ENCODE measurements around the gene ROBO1.
A peak's percentile ranks its signal among the peaks of the same experiment; 100 is the strongest.
"Not testable (repeated sequence)": the region's sequence is repeated elsewhere in the genome, so short reads cannot be mapped to it uniquely, and the experiment has no call there.

The ROBO1 gene

DNA sequence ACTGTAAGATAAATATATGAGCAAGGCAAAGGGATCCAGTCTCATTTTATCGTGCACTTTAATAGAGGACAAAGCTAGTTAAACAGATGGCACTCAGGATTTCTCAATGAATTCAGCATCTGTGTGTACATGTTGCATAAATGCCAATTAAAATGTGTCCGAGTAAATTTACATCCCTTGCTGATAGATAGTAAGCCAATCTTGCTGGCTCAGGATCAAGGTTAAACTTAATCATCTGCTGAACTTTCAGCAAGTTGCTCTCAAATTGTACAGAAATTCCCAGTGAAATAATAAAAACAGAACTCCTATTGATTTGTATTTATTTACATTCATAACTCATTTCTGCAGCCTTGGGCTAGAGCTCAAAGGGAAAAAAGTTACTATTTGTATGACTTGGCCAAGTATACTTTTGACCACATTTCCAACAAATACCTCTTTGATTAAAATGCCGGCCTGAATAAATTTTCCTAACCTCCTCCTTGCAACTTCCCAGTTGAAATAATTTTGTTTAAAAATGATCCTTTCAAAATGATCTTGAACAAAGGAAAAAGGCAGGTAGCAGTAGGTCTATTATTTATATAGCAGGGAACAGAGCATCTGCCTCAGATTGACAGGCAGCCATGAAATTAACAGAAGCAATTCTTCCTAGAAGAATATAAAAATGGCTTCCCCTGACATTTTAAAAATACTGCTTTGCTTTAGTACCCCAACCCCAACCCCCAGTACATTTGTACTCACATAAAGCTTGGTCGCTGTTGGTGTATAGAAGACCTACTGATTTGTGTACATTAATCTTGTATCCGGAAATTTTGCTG, 1001.9 kb downstream of the ROBO1 start:
- DNase-seq = no peak

DNA sequence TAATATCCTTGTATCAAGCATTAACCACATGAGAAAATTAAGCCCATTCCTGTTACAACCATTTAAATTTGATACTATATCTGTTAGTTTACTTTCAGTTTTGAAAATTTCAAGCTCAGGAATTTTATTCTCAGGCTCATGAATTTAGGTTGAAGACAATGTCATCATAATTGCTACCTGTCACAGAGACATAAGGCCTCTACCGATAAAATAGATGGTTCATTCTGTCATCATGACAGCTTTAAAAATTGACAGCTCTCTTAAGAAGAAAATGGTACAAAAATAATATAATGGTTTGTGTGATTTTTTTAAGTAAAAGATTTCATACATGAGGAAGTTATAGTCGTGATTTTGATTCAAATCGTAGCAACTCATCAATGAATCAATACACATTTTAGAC, 1003.2 kb downstream of the ROBO1 start:
- DNase-seq = no peak

DNA sequence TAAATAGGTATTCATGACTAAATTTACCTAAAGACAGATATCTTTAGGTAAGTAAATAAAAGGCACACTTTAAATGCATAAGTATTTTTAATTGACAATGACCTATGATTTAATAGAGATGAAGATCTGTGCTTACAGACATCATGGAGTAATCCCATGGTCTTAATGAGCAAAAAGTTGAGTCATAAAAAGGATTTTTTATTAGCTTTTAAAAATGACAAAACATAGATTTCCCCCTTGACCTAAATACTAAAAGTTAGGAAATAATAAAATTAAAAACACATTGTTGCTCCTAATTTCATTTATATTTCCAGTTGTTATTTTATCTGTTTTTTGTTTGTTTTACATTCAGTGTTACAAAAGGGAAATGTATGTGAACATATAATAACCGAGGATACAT, 1005.7 kb downstream of the ROBO1 start:
- DNase-seq = no peak

DNA sequence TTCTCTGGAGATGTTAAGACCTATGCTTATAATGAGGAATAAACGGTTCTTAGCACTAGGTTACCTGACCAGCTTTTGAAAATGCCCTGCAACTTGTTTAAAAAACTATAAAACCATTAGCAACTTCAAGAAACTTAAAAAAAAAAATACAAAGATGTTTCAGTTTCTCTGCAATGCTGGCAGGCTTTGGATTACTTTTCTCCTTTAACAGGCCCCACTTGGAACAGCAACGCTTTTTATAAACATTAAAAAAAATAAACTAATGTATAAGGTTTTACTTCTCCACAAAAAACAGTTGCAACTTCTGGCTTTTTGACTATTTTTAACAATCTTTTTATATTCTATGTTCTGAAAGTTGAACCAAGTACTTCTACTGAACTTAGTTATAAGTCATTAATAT, 1006.7 kb downstream of the ROBO1 start:
- no peak for DNase-seq

DNA sequence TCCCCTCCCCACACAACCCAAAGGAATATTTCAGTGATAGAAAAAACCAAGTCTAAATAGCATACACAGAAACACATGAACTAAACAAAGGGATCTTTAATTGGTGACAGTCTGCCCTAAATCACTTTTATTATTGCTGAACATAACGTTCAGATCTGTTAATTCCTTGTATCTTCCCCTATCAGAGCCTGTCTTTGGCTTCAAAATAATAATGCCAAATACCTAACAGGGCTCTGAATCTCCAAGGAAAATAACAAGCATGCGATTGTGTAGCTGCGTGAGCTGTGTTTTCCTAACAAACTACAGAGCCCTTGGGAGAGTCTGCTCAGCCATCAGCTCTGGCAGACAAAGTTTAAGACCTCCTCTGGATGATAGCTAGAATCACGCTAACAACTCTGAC, 1010.1 kb downstream of the ROBO1 start:
- DNase-seq = no peak

DNA sequence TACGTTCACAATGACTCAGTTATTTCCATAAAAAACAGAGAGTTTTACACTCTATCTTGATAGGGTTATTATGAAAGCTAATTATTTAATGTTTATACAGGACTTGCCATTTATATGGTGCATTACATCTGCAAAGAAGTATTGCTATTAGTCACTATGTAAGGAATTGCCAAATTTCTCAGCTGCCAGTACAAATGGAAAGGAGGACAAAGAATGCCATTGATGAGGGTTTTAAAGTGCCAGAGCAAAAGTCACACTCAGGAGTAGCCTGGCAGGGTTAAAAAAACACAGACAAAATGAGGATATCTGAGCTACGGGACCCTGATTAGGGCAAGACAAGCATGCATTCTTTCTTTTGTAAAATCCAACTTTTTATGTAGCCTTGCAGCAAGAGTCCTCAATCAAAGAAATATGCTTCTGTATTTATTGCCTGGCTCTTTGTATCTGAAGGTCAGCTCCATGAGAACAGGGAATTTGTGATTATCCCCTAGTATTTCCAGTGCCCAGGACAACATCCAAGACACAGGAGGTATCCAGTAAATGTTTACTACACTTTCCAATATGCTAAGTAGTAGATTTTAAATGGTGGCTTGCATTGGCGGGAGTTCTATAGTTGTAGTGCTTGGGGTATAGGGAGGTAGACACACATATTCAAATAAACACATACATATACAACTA, 1013.6 kb downstream of the ROBO1 start:
- DNase-seq = no peak

DNA sequence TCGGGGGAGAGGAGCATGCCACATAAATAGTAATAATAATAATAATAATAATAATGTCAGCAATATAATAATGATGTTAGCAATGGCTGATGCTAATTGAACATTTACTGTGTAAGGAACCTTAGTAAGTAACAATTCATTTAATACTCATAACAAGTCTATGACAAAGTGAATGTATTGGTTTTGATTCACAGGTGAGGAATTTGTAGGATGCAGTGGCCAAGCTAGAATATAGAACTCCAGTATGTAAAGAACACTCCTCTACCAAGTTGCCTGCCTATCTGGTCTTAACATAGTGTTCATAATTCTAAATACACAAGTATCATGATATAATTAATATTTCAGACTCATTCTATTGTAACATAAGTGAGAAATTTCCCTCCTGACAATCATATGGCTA, 1016.5 kb downstream of the ROBO1 start:
- no peak for DNase-seq

DNA sequence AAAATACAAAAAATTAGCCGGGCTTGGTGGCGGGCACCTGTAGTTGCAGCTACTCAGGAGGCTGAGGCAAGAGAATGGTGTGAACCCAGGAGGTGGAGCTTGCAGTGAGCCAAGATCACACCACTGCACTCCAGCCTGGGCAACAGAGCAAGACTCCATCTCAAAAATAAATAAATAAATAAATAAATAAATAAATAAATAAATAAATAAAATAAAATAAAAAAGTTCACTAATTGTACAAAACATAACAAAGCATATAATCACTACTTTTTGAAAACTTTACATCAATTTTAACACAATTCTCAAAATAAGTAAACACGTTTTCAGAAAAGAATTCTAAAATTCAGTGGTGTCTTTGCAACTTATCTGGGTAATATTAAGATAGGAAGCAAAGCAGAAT, 1017.5 kb downstream of the ROBO1 start:
- DNase-seq = not testable (repeated sequence)

DNA sequence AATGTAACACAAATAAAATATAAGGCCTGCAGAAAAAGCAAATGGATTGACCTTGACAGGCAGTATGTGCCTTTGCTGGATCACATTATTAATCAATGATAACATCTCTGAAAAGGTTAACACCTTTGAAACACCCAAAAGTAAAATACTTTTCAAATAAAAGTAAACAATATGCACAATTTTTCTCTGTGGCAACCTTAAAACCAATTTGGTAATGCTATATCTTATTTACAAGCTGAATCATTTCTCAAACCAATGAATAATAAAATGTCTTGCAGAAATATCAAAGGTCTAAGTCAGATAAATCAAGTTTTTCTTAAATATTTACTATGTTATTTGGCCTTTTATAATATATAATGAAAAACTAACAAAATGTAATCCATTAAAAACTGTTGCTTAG, 1018.7 kb downstream of the ROBO1 start:
- no peak for DNase-seq

DNA sequence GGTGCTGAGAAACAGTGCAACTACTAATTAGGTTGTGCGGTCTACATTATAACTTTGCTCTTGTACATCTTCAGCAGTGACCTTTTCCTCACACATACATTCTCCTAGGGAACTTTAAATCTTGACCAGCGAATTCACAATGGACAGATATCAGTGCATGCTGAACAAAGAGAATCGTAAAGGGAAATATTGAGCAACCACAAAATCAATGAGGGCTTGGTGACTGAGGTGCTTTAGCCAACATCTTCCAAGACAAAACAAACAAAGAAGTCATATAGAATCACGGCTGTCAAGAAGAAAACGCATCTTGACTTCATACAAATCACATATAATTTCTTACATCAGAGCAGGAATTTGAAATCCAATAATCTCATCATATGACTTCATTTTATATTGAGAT, 1022.0 kb downstream of the ROBO1 start:
- DNase-seq = no peak

DNA sequence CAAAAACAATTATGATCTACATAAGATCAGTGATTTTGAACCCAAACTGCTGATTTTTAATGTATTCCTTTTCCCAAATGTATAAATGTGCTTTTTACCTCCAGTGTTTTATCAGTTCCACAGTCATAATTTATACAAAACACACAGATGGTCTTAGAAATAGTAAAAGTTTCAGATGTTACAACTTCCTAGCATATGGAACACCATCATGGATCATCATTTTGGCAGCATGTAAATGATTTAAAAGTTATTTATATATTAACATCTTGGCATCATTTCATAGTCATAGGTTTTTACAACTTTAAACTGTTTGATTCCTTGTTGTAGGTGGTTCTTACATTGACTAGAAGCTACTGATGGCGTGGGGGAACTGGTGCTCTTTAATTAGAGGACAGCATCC, 1025.3 kb downstream of the ROBO1 start:
- DNase-seq = no peak

DNA sequence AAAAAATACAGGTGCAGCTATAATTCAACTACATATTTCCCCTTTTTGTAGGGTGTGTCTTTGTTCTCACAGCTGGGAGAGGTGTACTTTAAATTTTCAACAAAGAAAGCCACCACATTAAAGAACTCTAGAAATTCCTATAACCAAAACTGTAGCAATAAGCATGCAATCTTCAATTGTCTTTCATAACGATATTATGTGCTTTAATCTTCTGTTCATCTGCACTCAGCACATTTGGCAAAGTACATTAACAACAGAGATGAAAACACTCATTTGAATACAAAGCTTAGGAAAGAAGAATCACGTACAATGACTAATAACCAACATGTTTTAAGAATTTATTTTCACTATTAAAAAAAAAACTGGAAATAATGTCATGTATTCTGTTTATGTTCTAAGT, 1025.8 kb downstream of the ROBO1 start:
- no peak for DNase-seq

DNA sequence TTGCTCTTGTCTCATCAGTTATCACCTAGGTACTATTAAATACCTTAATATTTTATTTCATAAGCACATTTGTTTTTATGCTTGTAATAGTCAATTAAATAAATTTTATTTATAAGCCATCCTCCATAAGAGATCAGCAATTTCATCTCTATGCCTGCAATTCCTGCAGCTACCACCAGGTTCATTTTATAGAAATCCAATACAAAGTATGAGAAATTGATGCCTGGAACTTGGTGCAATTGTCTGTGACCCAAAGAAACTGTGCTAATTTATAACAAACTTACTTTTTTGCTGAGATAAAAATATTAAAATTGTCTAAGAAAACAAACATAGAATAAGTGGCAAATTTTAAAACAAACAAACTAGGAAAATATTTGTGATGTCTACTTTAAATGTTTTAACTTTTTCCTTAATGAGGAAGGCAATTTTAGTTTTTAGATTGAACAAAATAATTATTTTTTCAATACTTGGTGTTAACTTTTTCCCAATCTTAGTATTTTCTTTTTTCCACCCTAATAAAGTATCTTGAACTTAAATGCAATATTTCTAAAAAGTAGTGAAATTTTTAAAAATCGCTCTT, 1026.6 kb downstream of the ROBO1 start:
- DNase-seq = peak in 1 of 2 experiments; percentile 6

DNA sequence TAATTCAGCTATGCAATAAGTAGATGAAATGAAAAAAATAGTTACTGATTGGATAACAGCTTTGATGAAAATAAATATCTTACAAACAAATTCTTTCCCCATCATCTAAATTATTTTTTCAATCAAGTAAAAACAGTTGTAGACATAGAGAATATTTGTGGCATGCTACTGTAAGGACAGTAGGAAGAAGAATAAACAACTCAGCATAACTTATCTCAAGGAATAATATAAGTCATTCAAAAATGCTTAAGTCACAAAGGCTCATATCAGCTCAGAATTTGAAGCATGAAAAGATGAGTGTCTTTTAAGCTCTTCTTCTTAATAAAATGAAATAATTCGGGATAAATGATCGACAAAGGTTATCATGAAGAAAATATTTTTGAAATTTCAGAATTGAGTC, 1029.0 kb downstream of the ROBO1 start:
- DNase-seq = no peak

DNA sequence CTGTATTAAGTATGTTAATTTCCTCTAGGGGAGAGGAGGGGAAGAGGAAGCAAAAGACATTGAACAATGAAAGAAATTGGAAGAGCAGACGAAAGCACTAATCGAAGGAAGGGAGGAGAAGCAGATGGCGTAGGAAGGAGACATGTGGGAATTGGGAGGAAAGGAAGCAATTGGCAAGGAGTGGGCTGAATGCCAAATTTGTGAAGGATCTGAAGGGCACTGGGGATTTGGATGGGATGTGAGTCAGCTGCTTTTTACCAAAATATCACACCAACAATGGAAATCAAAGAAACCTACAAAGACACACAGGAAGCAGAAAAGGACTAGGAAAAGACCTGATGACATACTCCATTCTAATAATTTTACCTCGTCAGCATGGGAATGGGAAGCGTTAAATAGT, 1029.8 kb downstream of the ROBO1 start:
- no peak for DNase-seq

DNA sequence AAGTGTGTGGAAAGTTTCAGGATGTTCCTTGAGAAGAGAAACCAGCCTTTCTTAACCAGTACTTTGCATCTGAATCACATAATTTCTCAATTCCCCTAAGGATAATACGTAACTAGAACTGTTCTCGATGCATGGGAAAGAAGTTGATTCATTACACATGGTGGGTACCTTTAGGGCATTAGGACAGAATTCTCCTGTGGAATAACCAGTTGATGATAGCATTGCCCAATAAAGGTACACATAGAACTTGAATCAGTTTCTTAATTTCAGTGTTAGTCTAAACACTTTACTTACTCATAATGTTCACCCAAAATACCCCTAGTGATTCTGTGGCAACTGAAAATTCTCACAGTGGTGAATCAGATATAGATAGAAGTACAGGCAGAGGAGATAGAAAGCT, 1030.9 kb downstream of the ROBO1 start:
- DNase-seq = no peak

DNA sequence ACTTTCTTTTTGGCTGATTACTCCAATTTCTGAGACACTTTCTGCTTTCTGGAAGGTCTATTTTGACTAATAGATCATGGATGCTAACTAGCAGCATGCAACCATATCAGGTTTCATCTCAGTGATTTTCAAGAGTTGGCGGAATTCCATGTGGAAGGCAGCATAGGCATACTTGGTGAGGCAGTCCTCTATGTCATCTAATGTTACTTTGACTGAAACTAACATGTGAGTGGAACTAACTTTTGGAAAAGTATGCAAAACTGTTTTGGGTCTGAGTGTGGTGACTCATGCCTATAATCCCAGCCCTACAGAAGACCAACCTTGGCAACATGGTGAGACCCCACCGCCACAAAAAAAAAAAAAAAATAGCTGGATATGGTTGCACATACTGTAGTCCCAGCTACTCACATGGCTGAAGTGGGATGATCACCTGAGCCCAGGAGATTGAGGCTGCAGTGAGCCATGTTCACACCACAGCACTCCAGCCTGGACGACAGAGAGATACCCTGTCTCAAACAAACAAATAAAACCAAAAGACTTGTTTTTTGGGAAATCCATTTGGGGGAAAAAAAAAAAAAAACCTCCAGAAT, 1033.7 kb downstream of the ROBO1 start:
- DNase-seq = no peak

DNA sequence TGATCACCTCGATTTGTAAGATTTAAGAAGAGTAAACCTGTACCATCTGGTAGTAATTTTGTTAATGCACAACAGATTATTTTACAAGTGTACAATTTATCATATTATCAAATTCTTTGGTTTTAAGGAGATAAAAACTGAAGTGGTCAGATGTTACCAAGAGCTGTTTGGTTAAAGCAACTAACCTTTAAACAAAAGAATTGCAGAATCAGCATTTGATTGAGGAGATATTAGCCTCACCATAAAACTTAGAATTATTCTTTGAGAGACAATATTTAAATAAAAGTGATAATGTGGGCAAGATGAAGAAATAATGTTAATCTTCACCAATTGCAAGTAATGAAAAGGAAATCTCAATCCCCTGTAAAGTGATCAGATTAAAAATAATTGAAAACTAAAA, 1034.9 kb downstream of the ROBO1 start:
- no peak for DNase-seq

DNA sequence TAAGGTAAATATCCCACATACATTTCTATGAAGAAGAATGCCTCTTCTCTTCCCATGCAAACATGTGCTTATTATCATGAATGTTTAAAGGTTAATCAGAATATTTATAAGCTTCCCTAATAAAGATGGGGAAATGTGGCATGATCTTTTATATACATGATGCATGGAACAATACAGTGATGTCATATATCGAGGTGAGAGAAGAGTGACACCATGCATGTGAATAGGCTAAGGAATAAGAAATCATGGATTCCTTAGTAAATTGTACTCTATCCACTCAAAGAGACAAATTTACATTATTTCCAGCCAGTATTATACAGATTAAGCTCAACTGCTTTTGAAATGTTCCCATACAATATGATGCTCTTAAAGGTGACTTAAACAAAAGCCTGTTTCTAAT, 1035.3 kb downstream of the ROBO1 start:
- DNase-seq = peak; percentile 11 to 43

DNA sequence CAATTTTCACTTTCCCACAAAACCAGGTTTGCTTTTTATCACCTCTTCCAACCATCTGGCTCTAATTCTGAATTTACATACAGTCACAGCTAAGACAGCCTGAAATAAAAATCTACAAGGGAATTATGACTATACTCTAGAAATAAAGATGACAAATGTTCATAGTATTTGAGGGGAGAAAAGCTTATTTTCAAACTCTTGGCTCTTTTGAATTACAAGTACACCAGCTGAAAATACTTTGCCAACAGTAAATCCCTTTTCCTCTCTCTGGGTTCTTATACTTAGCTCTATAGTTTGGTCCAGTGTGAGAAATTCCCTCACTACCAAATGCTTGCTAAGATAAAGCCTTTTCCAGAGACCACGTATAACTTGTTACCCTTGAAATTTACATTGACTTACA, 1037.9 kb downstream of the ROBO1 start:
- DNase-seq = no peak

DNA sequence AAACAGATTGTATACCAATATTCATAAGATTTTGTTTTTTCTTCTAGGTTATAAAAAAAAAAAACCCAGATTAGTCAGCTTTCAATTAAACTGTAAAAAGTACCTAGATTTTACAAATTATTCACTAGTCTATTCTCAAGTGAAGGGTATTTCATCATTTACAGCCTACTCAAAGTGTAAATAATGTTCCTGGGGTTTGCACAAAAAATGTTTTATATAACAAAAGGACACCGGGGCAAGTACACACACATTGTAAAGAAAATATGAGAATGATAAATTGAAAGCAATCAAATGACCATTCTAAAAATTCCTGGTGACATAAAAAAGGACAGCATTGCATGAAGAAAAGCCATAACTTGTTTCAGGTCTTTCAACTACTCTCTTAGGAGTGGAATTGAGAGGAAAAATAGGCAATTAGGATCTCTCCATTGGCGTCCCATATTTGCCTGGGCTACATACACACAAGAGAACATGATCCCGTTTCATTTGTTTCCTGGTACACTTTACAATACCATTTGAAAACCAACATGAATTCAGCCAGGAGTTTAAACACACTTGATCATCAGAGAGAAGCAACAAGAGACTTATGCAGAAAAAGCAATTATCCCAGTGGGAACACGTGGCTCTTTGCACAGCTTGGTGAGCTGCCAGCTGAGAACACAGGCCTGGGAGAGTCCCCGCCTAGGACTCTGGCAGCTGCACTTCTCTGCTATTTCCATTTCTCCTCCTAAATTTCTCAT, 1039.2 kb downstream of the ROBO1 start:
- DNase-seq = peak; percentile 36 to 37

DNA sequence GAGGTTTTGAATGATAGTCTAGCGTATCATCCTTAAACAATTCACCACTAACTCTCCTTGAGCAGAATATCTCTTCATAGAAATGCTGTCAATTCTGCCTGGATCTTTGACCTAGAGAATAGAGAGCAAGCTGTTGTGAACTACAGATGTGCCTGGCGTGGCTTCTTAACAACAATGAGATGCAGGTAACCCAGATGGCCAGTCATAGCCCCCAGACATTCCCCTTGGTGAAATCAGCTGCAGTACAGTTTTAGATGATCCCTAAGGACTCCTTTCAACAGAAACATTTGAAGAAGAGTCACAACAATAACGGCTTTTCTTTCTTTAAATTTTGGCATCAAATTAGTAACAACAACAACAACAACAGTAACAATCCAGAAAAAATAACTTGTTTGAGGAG, 1041.3 kb downstream of the ROBO1 start:
- DNase-seq = no peak

DNA sequence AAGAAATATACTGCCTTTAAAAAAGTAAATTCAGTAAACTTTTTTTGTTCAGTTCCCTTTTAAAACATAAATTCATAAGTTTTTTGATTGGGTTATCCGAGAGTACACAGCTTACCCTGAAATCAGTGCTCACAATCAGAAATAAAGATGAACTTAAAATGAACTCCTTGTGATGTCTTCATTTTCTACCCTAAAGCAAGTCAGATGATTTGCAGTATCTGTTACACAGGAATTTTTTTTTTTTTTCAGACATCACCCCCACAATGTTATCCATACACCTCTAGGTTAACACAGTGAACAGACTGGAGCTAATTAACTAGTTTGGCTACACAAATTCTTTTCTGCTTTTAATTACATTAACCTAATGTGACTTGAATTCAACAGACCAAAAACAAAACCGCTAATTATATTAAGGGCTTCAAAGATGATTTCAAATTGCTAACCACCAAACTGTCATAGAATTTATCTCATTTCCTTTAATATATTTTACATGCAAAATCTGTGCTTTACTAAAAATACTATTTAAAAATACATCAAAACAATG, 1042.0 kb downstream of the ROBO1 start:
- no peak for DNase-seq
